T47D (cell line): ENCODE results near the gene PLP1.
"Not testable (repeated sequence)": the region's sequence is repeated elsewhere in the genome, so short reads cannot be mapped to it uniquely, and the experiment has no call there.

Experiments used
- DNase-seq, 2 experiments: peaks; one replicate each; pipeline versions ENCODE4 v3.0.0 to v3.0.0-alpha.2; 2011 to 2012; ENCODE audit warnings: low read depth in 1 of 2, low spot score in 1 of 2
- JUND ChIP-seq: IDR thresholded peaks from 2 replicates; pipeline ENCODE4 v1.6.1; 2012; ENCODE audit warnings: low read depth
- in situ Hi-C: cut with HindIII; loops from 2 replicates; pipeline ENCODE4 v1.10.0; 2016; ENCODE audit warnings: low sequenced_read_pairs, low pct_unique_long_range_greater_than_20kb

Gene PLP1

GRCh38 chrX:103756736-103757135 lies 19.9 kb upstream of the PLP1 start:
- no peak for TF ChIP-seq JUND
- in situ Hi-C loops: no loop called here
- no peak for DNase-seq

GRCh38 chrX:103758555-103758954 lies 18.1 kb upstream of the PLP1 start:
- no peak for DNase-seq
- no peak for TF ChIP-seq JUND
- in situ Hi-C loops: no loop called here

- in situ Hi-C loops, DNase-seq: not testable (repeated sequence)
Measured at GRCh38 chrX:103763541-103763940, 13.1 kb upstream of the PLP1 start.

GRCh38 chrX:103766813-103767555 lies 9.7 kb upstream of the PLP1 start:
- in situ Hi-C loops, DNase-seq: not testable (repeated sequence)

- DNase-seq: peak in 1 of 2 experiments; percentile 0
- TF ChIP-seq JUND: no peak
- in situ Hi-C loops: no loop called here
Measured at GRCh38 chrX:103773445-103773844, 3.2 kb upstream of the PLP1 start.

GRCh38 chrX:103774070-103774642 lies 2.5 kb upstream of the PLP1 start:
- no peak for TF ChIP-seq JUND
- DNase-seq: peak; percentile 11 to 57
- in situ Hi-C loops: no loop called here

GRCh38 chrX:103779141-103779789 lies 2.6 kb downstream of the PLP1 start:
- TF ChIP-seq JUND: no peak
- DNase-seq: no peak
- in situ Hi-C loops: no loop called here

- in situ Hi-C loops: no loop called here
- TF ChIP-seq JUND: no peak
- DNase-seq: no peak
Measured at GRCh38 chrX:103780336-103781061, 3.9 kb downstream of the PLP1 start.

- no peak for TF ChIP-seq JUND
- DNase-seq: no peak
- in situ Hi-C loops: no loop called here
Measured at GRCh38 chrX:103781062-103781402, 4.4 kb downstream of the PLP1 start.

- in situ Hi-C loops: no loop called here
- DNase-seq: no peak
- no peak for TF ChIP-seq JUND
Measured at GRCh38 chrX:103781706-103782105, 5.1 kb downstream of the PLP1 start.

GRCh38 chrX:103782640-103783039 lies 6.0 kb downstream of the PLP1 start:
- TF ChIP-seq JUND: no peak
- in situ Hi-C loops: no loop called here
- no peak for DNase-seq

- TF ChIP-seq JUND: no peak
- in situ Hi-C loops: no loop called here
- DNase-seq: no peak
Measured at GRCh38 chrX:103783196-103783595, 6.6 kb downstream of the PLP1 start.

GRCh38 chrX:103783971-103784370 lies 7.3 kb downstream of the PLP1 start:
- in situ Hi-C loops: no loop called here
- no peak for DNase-seq
- TF ChIP-seq JUND: no peak
